SU-DHL-6 (cell line): ENCODE measurements around the gene PRRC2B.

Experiments
- H2AFZ ChIP-seq: fragments of 200-600 bp; sonication (generic); 2 replicates; pipeline ENCODE4 v1.6.1; 2014; ENCODE audit warnings: low read depth, mild to moderate bottlenecking, moderate library complexity, mixed read lengths, antibody characterized with exemption, low read length; ENCODE audit not compliant: severe bottlenecking
- H3F3A ChIP-seq: fragments of 200-600 bp; shearing (Covaris generic); 2 replicates; pipeline ENCODE4 v1.6.0; 2016; ENCODE audit warnings: antibody characterized with exemption, mild to moderate bottlenecking; ENCODE audit not compliant: insufficient read depth
- H3K27ac ChIP-seq: fragments of 200-600 bp; sonication (generic); 2 replicates; pipeline ENCODE4 v1.5.1; 2016; ENCODE audit warnings: low read depth, mild to moderate bottlenecking, low read length, moderate library complexity, mixed read lengths
- H3K27me3 ChIP-seq: fragments of 200-600 bp; sonication (generic), shearing (Covaris generic); 2 replicates; pipeline ENCODE4 v1.6.0; 2014; ENCODE audit warnings: mild to moderate bottlenecking, low read length
- H3K36me3 ChIP-seq: fragments of 200-600 bp; sonication (generic); 2 replicates; pipeline ENCODE4 v1.6.1; 2014; ENCODE audit warnings: mild to moderate bottlenecking, low read length, mixed read lengths
- H3K4me2 ChIP-seq: fragments of 300-600, 200-600 bp; shearing (Covaris generic), sonication (generic); 2 replicates; pipeline ENCODE4 v1.6.0; 2014; ENCODE audit warnings: low read length, low read depth, mild to moderate bottlenecking; ENCODE audit not compliant: poor library complexity, severe bottlenecking
- H3K4me3 ChIP-seq: fragments of 200-600 bp; sonication (generic); 2 replicates; pipeline ENCODE4 v1.5.1; 2014; ENCODE audit warnings: antibody characterized with exemption, low read length, mild to moderate bottlenecking, mixed read lengths; ENCODE audit not compliant: insufficient read depth, poor library complexity, severe bottlenecking
- H3K79me2 ChIP-seq: fragments of 200-600 bp; sonication (generic); 2 replicates; pipeline ENCODE4 v1.6.1; 2014; ENCODE audit warnings: mild to moderate bottlenecking, low read length, moderate library complexity; ENCODE audit not compliant: insufficient read depth
- H3K9ac ChIP-seq: fragments of 200-600 bp; sonication (generic); 2 replicates; pipeline ENCODE4 v1.7.0; 2014; ENCODE audit warnings: mild to moderate bottlenecking, low read length
- H3K9me2 ChIP-seq: fragments of 200-600 bp; sonication (generic); replicated peaks from 2 replicates; pipeline ENCODE4 v1.6.1; 2014; ENCODE audit warnings: low read length; ENCODE audit not compliant: insufficient read depth
- H3K9me3 ChIP-seq: fragments of 200-600 bp; sonication (generic); 2 replicates; pipeline ENCODE4 v1.6.1; 2014; ENCODE audit warnings: low read length, mixed read lengths; ENCODE audit not compliant: insufficient read depth
- H4K20me1 ChIP-seq: fragments of 200-600 bp; sonication (generic); 2 replicates; pipeline ENCODE4 v1.6.1; 2014; ENCODE audit warnings: low read depth, mild to moderate bottlenecking, antibody characterized with exemption, low read length, moderate library complexity, mixed read lengths
- CTCF ChIP-seq: fragments of 200-600 bp; sonication (generic); IDR thresholded peaks from one replicate; pipeline ENCODE4 v1.5.1; 2017; ENCODE audit warnings: antibody characterized with exemption, mild to moderate bottlenecking, low read length, moderate library complexity; ENCODE audit not compliant: insufficient read depth, poor library complexity, severe bottlenecking
- EZH2phosphoT487 ChIP-seq: fragments of 200-600 bp; sonication (generic), shearing (Covaris generic); conservative IDR thresholded peaks from 2 replicates; pipeline ENCODE4 v1.6.1; 2018; ENCODE audit warnings: mild to moderate bottlenecking, antibody characterized with exemption, low read length, moderate library complexity, mixed read lengths

PRRC2B gene

GRCh38 chr9:131530920-131531832 lies 137.3 kb downstream of the PRRC2B start, which contains the start of gene UCK1:
UCK1 (minus strand) TSS chr9:131531263; CDS start chr9:131531174, 89 bp downstream.
- Histone ChIP-seq H3K9me2 (no peaks in the 10 kb centered on the region), H3K27me3 (no peaks in the 10 kb centered on the region), H3K4me2 (peak within 1 kb of the TSS; percentile 82), H3K36me3 (no peaks in the 10 kb centered on the region), H3K4me3 (peak within 1 kb of the TSS; percentile 74), H3K79me2 (peaks cover 11% of the 10 kb centered on the region), H3K9ac (peak within 1 kb of the TSS; percentile 95), H3K27ac (peak within 1 kb of the TSS; percentile 49), H3K9me3 (no peaks in the 10 kb centered on the region), H4K20me1 (no peaks in the 10 kb centered on the region), H3F3A (no peaks in the 10 kb centered on the region), H2AFZ (peak within 1 kb of the TSS; percentile 96)
- TF ChIP-seq CTCF (no peak), EZH2phosphoT487 (no peak)

GRCh38 chr9:131534721-131535237 lies 140.9 kb downstream of the PRRC2B start:
- H3K36me3 ChIP-seq, result no peaks in the 10 kb centered on the region
- no peaks in the 10 kb centered on the region for H3F3A ChIP-seq
- no peaks in the 10 kb centered on the region for H3K27me3 ChIP-seq
- no peaks in the 10 kb centered on the region for H3K9me2 ChIP-seq
- H3K79me2 ChIP-seq, result peaks cover 11% of the 10 kb centered on the region
- H3K4me2 ChIP-seq, result no peak overlapping the region
- no peaks in the 10 kb centered on the region for H4K20me1 ChIP-seq
- H3K27ac ChIP-seq, result no peak overlapping the region
- H3K9ac ChIP-seq, result no peak overlapping the region
- no peaks in the 10 kb centered on the region for H3K9me3 ChIP-seq
- no peak overlapping the region for H2AFZ ChIP-seq
- TF ChIP-seq EZH2phosphoT487 (no peak), CTCF (no peak)
- no peak overlapping the region for H3K4me3 ChIP-seq

- no peaks in the 10 kb centered on the region for H4K20me1 ChIP-seq
- no peaks in the 10 kb centered on the region for H3K36me3 ChIP-seq
- no peak overlapping the region for H3K4me3 ChIP-seq
- no peaks in the 10 kb centered on the region for H3K9me3 ChIP-seq
- no peak overlapping the region for H2AFZ ChIP-seq
- no peaks in the 10 kb centered on the region for H3K9me2 ChIP-seq
- TF ChIP-seq CTCF (no peak), EZH2phosphoT487 (no peak)
- H3K27ac ChIP-seq, result no peak overlapping the region
- H3K9ac ChIP-seq, result no peak overlapping the region
- H3K4me2 ChIP-seq, result no peak overlapping the region
- no peaks in the 10 kb centered on the region for H3K27me3 ChIP-seq
- no peaks in the 10 kb centered on the region for H3F3A ChIP-seq
- no peaks in the 10 kb centered on the region for H3K79me2 ChIP-seq
Measured at GRCh38 chr9:131537946-131538345, 144.1 kb downstream of the PRRC2B start.
